Renal cortical epithelial cell (primary cell): Measurements from ENCODE around the gene GRB10. TPM values are rescaled to one million over a fixed set of nuclear protein-coding genes. Genes with fewer than 3 reads are reported as not detected.
"Not testable (repeated sequence)": the region's sequence is repeated elsewhere in the genome, so short reads cannot be mapped to it uniquely, and the experiment has no call there.

Source experiments
- DNase-seq: peaks from one replicate; pipeline ENCODE4 v3.0.0-alpha.2; 2011; ENCODE audit warnings: low read depth
- total RNA-seq: library from RNA; depleted of rRNA; stranded (reverse); fragments of >200 nt; gene quantifications from 2 replicates; pipeline ENCODE4 v1.2.3, GENCODE V29; 2014

GRB10 gene
- total RNA-seq, 1 donor from 2014 or later: 73.8 TPM

- DNase-seq: no peak
Observed at GRCh38 chr7:50554431-50555322, 228.0 kb downstream of the GRB10 start.

GRCh38 chr7:50553973-50554372 is 228.7 kb downstream of the GRB10 start:
- DNase-seq: no peak

- DNase-seq: peak; percentile 54
Observed at GRCh38 chr7:50552921-50553320, 229.8 kb downstream of the GRB10 start.

GRCh38 chr7:50552139-50552538 is 230.6 kb downstream of the GRB10 start:
- no peak for DNase-seq

GRCh38 chr7:50545613-50546012 is 237.1 kb downstream of the GRB10 start:
- DNase-seq: not testable (repeated sequence)

GRCh38 chr7:50544992-50545391 is 237.7 kb downstream of the GRB10 start:
- DNase-seq: no peak

- no peak for DNase-seq
Observed at GRCh38 chr7:50543776-50544442, 238.8 kb downstream of the GRB10 start.

- DNase-seq: no peak
Observed at GRCh38 chr7:50542132-50542531, 240.6 kb downstream of the GRB10 start.

- DNase-seq: no peak
Observed at GRCh38 chr7:50540785-50541579, 241.7 kb downstream of the GRB10 start.

Other genes starting within 250 kb of the GRB10 start
- gene DDC, start 217.5 kb downstream of the GRB10 start, total RNA-seq: 2.7 TPM in 1 of 2 replicates, not detected in the other